NCI-H774 (cell line): ENCODE results near the gene ULK4.
"Not testable (repeated sequence)": the region's sequence is repeated elsewhere in the genome, so short reads cannot be mapped to it uniquely, and the experiment has no call there.

ENCODE experiments used
- DNase-seq: peaks from one replicate; lab custom pipeline; 2025; lab: John Stamatoyannopoulos, UW

ULK4 gene

GRCh38 chr3:41574900-41575299 is 387.0 kb downstream of the ULK4 start:
- DNase-seq = no peak

GRCh38 chr3:41573591-41573990 is 388.3 kb downstream of the ULK4 start:
- no peak for DNase-seq

- DNase-seq = no peak
Observed at GRCh38 chr3:41572092-41572491, 389.8 kb downstream of the ULK4 start.

- DNase-seq = no peak
Observed at GRCh38 chr3:41569632-41570305, 392.1 kb downstream of the ULK4 start.

GRCh38 chr3:41565948-41566514 is 395.9 kb downstream of the ULK4 start:
- no peak for DNase-seq

DNA sequence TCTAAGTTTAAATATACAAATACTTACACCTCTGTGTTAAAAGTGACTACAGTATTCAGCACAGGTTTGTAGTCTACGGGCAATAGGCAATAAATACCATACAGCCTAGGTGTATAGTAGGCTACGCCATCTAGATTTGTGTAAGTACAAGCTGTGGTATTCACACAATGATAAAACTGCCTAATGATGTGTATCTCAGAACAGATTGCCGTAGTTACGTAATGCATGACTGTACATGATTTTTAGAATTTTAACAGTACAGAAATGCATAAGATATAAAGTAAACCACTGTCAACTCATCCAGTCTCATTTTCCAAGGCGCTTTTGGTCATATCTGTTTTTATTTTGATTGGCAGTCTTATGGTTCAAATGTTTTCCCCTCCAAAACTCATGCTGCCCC is 396.9 kb downstream of the ULK4 start:
- no peak for DNase-seq

- DNase-seq = not testable (repeated sequence)
Observed at GRCh38 chr3:41556245-41556644, 405.7 kb downstream of the ULK4 start.

DNA sequence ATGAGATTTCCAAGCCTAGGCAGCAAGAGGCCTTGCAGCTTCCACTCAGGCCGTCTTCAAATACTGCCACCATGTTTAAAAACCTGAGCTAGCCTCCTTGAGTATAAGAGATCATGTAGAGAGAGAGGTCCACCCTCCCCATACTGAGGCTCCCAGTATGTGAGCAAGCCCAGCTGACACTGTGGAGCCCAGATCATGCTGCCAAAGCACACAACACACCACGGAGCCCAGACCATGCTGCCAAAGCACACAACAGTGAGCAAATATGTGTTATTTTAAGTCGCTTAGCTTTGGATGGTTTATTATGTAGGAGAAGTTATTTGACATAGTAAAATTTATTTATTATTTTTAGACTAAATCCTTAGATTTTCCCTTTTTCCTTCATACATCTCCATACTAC is 428.9 kb downstream of the ULK4 start:
- DNase-seq = no peak

- DNase-seq = no peak
Observed at GRCh38 chr3:41526995-41527573, 434.8 kb downstream of the ULK4 start.

DNA sequence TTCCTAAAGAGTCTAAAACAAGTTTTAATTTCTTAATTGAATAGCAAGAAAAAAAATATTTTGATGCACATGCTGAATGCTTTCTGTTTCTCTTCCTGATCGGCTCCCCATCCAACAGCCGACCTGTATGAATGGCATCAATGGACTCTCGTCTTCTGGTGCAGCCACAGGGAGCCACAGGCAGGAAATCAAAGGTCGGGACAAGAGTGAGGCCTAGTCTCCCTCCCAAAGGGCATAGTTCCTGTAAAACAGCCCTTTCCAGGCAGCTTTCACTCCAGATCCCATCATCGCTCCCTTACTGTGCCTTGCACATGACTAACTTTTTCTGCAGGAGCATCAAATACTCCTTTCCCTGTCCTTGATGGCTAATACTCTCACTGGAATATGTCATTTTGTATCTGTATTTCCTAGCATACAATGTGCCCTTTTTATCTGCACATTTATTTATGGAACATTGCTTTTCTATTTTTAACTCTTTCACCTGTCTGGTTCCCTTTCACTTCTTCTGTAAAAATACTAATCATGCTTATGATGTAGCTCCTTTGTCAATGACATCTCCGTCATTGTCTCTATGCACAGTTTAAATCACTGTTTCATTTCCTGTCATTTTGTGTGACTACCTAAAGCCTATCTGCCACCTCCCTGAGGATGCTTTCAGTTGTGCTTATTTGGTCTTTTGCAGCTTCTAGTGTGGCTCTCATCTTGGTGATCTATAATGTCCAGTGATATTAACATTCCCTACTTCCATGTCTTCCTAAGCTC is 436.4 kb downstream of the ULK4 start:
- DNase-seq = no peak

GRCh38 chr3:41523897-41524296 is 438.0 kb downstream of the ULK4 start:
- no peak for DNase-seq

- DNase-seq = no peak
Observed at GRCh38 chr3:41522612-41523011, 439.3 kb downstream of the ULK4 start.

DNA sequence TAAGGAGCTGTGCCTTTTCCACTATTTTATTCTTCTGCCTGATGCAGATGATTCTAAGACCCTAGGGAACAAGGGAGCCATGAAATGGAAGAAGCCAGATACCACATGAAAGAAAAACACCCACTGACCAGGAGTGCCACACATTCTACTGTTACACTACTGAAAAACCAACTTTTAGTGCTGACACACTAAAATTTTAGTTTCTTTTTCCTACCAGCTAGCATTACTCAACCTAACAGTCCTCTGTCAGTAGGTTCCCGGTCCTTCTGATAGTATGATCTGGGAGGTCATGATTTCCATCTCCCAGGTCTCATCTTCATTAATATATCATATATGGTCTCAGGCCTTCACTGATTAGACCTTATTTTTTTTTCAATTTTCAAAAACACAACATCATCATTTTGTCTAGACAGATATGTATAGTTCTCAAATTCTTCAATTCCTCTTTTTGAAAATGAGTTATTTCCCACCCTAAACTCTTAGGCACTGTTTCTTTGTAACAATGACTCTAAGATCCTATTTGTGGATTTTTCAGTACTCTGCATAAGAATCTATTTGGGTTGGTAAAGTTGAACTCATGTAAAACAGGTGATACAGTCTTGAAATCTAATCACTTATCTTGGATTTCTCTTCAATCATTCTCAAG is 440.8 kb downstream of the ULK4 start:
- DNase-seq = no peak

- no peak for DNase-seq
Observed at GRCh38 chr3:41519746-41520145, 442.2 kb downstream of the ULK4 start.

DNA sequence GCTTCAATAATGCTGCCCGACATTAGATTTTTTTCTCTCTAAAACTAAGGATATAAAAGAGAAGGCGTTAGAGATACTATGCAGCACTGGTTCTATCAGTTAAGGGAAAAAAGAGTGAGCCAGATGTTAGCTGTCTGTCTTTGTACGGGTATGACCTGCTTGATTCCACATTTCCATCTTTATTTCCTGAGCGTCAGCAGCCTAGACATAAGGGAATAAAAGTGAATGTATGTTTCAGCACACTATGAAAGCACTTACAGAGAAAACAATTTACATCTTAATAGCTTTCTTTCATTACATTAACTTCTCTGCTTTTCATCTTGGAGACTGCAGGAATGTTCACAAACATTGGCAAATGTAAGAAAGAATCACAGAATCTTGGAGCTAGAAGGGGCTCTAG is 443.3 kb downstream of the ULK4 start:
- no peak for DNase-seq

GRCh38 chr3:41508063-41508696 is 453.7 kb downstream of the ULK4 start:
- no peak for DNase-seq

DNA sequence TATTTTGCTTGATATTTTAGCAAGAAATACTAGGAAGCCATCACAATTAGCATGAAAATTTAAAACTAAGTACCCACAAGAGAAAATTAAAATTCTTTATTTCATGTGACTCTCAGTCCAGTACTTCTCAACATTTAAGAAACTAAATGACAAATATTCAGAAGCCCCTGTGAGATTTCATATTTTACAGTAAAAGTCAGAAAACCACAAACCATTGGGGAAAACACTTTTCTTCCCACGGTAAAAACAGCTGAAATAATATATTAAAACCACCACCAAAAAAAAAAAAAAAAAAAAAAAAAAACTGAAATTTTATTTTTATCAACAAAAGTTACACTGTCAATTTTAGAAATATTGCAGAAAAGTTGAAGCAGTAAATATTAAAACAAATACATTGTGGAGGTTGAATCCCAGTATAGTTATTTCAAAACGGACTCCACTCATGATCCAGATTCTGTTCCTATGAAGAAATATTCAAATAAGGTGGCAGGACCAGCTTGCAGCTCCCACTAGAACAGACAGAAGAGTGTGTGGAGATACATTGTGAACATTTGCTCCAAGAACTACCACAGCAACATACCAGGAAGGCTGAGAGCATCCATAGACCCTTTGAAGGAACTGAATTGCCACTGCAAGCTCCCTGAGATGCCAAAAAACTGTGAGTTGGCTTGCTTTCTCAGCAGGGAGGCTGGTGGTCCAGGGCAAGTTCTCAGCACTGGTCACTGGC is 454.4 kb downstream of the ULK4 start:
- DNase-seq = no peak

- DNase-seq = no peak
Observed at GRCh38 chr3:41503998-41504623, 457.8 kb downstream of the ULK4 start.

DNA sequence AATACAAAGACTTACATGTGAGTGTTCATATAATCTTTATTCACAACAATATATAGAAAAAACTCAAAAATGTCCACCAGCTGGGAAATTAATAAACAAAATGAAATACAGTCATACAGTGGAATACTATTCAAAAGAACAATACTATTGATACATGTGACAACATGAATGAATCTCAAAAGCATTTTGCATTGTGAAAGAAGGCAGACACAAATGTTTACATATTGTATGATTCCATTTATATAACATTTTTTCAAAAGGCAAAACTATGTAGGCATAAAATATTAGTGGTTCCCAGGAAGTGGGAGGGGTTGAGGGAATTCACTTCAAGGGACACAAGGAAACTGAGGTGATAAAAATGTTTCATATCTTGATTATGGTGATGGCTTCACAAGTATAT is 459.4 kb downstream of the ULK4 start:
- no peak for DNase-seq

DNA sequence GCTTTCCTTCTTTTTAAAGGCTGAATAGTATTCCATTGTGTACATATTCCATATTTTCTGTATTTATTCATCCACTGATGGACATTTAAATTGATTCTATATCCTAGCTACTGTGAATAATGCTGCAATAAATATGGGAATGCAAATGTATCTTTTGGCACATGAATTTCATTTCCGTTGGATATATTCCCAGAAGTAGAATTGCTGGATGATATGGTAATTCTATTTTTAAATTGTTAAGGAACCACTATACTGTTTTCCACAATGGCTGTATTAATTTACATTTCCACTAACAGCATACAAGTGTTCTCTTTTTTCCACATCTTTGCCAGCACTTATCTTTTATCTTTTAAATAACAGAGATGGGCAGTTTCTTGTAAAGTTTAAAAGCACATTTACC is 459.9 kb downstream of the ULK4 start:
- DNase-seq = no peak

GRCh38 chr3:41498847-41499246 is 463.1 kb downstream of the ULK4 start:
- no peak for DNase-seq
